GM19193 (cell line): ENCODE results near the gene FKBP1A.

ENCODE experiments used
- POLR2A ChIP-seq: IDR thresholded peaks from 4 replicates; pipeline ENCODE4 v1.6.1; 2011; ENCODE audit not compliant: insufficient read depth, insufficient read length; ENCODE audit errors: extremely low read depth

Gene FKBP1A

DNA sequence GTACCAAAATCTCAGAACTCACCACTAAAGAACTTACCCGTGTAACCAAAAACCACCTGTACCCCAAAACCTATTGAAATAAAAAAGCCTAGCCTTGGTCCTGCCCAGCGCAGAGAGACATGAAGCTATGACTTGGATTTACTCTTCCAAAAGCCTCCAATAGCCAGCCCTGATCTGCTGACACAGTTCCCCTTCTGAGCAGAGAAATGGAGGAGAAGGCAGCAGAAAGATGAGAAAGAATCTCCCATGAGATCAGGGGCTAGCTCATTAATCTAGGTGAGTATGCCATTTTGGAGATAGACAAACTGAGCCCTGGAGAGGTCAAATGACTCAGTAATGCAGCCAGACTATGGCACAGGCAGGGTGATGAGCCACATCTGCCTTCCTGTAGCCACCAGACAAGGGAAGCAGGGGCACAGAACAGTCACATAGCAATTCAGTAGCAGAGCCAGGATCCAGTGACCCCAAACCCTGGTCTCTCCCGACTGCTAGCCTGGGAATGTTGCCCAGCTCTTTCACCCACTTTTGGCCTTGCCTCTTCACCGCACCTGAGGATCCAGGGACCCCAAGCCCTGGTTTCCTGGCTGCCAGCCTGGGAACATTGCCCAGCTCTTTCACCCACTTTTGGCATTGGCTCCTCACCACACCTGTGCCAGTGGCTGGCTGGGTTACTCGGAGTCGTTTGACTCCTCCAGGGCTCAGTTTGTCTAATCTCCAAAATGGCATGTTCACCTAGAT is 56.7 kb downstream of the FKBP1A start:
- no peak for TF ChIP-seq POLR2A

DNA sequence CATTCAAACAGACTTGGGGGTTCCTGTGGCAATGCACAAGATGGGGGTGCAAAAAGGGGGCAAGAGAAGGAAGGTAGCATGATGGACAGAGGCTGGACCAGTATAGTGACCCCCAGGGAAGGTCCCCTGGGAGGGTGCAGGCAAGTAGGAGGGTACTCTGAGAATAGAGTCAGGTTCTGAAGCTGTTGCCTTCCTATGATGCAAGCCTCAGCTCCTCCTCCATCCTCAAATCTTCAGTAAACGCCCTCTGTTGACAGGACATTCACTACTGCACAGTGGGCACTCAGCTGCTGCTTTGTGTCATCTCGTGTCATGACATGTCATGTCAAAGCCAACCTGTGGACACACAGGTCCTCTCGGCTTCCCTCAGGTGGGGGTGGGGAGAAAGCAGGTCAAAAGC is 58.1 kb downstream of the FKBP1A start:
- no peak for TF ChIP-seq POLR2A

DNA sequence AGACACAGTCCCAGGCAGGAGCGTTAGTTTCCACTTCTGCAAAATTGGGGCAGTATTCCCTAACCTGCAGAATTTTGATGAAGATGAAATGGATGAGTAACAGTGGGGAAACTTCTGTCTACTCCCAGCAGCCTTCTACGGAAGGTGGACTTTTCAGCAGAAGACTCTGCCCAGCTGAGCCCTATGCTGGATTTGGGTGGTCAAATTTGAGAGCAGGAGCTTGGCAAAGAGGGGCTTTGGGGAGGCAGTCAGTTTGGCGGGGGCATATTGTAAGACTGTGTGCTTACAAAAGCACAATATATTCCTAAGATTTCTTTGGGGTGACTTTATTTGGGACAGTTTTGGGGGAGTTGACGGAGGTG is 58.5 kb downstream of the FKBP1A start:
- TF ChIP-seq POLR2A = no peak

DNA sequence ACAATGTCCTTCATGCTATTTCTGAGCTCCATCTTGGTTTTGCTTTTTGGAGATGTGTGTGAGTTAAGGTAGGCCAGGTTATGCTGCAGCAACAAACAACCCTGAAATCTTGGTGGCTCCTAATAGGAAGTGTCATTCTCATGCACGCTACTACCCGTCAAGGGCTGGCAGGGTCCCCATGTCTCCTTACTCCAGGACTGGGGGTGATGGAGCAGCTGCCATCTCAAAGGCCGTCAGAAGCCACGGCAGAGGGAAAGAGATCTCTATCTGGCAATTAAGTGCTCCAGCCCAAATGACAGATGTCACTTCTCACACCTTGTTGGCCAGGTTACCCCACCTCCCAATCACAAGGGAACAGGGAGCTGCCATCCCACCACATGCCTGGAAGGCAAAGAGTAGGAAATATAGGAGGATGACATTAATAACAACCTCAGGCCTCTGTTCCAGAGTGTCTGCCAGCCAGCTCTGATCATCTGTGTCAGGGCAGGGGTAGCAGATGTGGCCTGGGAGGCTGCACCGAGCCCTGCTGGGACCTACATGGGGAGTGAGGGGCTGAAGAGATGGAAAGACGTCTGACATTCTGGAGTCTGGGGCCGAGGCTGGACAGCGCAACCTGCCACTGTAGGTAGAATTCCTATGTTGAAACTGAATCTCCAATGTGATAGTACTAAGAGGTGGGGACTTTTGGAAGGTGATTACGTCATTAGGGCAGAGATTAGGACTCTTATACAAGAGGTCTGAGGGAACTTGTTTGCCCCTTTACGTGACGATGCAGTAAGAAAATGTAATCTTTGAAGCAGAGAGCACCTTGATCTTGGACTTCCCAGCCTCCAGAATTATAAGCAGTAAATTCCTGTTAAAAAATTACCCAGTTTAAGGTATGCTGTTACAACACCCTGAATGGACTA is 59.1 kb downstream of the FKBP1A start:
- TF ChIP-seq POLR2A = no peak

DNA sequence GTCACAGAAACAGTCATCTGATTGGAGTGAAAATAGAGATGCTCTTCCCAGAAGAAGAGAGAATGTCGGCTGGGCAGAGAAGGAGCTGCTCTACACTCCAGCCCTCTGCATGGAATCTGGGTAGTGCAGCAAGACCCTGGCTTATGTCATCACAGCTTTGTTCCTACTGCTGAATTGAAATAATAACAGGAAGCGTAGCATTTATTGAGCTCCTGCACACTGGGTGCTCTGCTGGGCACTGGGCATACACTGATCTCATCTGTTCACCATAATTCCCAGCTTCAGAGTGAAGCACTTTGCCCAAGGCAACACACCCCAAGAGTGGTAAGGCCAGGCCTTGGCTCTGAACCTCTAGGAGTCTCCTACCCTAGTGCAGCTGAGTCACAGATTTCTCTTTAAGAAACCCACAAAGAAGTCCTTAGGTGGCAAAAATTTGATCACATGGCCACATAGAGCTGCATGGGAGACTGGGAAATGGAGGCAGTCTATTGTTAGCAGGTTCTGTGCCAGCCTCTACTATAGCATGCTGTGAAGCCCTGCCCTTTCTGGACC is 60.0 kb downstream of the FKBP1A start:
- TF ChIP-seq POLR2A = no peak

DNA sequence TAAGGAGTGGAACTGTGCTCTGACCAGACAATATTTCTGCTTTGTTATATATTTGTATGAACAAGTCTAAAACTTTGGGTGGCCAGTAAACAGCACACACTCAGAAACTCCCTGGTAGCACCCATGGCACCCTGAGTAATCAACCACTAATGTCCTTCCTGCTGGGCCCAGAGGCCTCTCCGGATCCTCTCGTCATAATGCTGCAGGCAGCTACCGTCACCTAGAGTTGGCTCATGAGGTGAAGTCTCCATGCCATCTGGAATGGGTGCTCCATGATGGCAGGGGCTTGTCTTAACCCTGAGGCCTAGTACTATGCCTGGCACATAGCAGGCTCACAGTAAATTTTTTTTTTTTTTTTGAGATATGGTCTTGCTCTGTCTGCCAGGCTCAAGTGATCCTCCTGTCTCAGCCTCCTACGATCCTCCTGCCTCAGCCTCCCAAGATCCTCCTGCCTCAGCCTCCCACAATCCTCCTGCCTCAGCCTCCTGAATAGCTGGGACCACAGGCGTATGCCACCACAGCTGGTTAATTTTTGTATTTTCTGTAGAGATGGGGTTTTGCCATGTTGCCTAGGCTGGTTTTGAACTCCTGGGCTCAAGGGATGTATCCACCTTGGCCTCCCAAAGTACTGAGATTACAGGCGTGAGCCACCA is 60.9 kb downstream of the FKBP1A start:
- TF ChIP-seq POLR2A = no peak

DNA sequence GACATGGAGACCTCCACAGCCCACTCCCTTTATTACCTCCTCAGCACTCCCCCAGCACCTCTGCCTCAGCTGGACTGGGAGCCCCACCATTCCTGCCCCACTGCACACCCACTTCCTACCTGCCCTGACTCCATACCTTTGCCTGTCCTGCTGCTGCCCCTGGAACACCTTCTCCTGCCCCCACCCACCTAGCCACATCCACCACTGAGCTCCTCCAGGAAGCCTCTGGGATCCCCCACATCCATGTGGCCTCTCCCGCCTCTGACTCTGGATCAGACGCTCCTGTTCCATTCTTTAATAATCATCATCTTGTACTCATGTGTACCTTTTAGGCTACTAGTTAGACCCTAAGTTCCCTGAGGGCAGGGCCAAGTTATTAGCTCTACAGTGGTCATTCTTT is 61.8 kb downstream of the FKBP1A start:
- TF ChIP-seq POLR2A = no peak

DNA sequence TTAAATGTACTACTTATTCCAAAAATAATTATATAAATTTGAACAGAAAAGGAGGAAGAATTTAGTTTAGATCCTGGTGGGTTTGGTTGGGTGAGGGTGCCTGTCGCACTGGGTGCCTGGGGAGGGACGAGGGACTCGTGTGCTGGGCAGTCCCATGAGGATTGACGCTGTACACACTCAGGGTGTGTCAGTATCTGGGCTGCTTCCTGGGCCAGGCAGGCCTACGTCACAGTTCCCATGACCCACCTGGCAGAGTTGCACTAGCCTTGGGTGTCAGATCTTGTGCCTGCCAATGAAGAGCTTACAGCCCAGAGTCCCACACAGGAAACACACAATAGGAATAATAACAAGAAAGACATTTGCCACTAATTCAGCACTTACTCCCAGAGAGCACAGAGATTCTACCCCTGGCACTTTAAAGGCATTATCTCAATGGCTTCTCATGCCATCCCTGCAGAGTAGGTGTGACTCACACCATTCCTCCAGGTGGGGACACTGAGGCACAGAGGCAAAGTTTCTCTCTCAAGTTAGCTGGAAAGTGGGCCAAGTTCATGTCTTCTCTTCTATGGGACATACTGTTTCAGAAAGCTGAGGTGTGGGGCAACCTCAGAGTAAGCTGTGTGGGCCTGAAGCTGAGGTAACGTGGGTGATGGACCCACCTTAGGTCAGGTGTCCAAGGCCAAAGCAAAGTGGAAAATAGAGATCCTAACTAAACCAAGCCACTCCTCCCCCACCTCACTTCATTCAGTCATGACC is 62.6 kb downstream of the FKBP1A start:
- no peak for TF ChIP-seq POLR2A

DNA sequence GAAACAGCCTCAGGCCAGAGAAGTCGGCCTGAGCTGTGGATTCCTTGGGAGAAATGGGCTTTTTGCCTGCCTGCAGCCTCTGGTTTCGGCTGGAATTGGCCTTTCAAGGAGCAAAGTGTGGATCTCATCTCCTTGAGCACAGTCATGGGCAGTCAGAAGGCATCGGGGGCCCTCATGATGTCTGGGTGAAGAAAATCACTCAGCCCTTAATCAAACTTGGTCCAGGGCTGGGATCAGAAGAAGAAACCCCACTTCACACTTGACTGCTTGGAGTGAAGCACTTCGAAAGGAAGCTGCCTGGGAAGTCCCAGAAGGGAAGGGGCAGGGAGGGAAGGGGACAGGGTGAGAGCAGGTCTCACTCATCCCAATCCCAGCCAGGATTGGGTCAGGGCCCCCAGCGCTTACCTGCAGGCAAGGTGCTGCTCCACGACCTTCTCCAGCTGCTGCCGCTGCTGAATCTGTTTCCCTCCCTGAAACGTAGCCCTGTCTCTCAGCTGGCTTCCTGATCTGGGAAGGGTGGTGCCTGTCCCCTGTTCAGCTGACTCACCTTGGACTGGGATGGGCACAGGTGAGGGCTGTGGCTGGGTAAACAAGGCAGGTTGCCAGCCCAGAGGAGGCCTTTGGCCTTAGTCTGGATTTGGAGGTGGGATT is 64.0 kb downstream of the FKBP1A start, which contains the start of gene SDCBP2:
Gene SDCBP2 (minus strand): TSS at position 460 of the 651 bp plus-strand sequence. CDS start 8,723 bp downstream, outside the sequence.
- no peak for TF ChIP-seq POLR2A

DNA sequence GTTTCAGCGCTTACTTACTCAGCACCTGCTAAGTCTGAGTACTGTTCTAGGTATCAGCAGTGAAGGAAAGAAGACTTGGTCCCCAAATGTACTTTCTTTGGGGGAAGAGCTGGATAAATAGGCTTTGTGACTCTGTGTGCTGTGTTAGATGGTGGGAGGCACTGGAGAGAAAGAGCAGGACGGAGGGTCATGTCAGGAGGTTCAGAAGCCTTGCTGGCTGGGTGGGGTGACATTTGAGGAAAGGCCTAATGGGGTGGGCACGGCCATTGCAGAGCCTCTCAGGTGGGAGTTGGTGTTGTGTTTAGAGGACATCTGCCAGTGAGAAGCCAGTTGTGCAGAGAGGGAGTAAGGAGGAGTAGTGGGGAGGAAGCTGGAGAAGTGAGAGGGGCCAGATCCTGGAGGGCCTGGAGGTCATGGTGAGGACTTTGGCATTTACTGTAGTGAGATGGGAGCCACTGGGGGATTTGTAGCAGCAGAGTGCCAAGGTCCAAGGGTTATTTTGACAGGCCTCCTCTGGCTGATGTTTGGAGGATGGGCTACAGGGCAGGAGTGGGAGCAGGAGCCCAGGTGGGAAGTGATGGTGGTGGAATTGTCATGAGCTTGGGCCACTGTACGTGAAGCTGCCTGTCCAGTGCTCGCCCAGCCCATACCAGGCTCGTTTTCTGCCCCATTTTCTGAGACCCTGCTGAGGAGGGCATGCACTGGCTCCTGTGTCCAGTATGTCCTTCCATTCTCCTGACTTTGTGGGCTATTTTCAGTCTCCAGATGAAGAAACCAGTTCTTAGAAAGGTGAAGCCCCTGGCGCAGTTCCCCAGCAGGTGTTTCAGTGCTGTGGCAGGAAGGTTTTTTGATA is 64.8 kb downstream of the FKBP1A start:
- TF ChIP-seq POLR2A = no peak

DNA sequence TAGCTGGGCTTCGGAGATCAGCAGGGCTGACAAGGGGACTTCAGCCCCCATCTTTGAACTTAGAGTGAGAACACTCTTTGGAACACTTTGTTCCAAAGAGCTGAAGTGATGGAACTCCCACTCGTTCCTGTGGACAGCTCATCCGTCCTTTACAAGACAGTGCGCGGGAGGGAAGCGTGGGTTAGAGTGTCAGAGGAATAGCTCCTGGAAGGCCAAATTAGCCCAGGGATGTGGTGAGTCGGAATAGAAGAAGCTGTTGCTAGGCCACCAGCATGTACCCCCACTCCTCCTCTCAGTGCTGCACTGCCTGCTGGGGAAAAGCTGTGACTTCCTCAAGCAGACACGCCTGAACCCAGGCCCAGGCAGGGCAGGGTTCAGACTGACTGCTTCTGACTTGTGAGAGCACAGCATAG is 65.6 kb downstream of the FKBP1A start:
- TF ChIP-seq POLR2A = no peak

DNA sequence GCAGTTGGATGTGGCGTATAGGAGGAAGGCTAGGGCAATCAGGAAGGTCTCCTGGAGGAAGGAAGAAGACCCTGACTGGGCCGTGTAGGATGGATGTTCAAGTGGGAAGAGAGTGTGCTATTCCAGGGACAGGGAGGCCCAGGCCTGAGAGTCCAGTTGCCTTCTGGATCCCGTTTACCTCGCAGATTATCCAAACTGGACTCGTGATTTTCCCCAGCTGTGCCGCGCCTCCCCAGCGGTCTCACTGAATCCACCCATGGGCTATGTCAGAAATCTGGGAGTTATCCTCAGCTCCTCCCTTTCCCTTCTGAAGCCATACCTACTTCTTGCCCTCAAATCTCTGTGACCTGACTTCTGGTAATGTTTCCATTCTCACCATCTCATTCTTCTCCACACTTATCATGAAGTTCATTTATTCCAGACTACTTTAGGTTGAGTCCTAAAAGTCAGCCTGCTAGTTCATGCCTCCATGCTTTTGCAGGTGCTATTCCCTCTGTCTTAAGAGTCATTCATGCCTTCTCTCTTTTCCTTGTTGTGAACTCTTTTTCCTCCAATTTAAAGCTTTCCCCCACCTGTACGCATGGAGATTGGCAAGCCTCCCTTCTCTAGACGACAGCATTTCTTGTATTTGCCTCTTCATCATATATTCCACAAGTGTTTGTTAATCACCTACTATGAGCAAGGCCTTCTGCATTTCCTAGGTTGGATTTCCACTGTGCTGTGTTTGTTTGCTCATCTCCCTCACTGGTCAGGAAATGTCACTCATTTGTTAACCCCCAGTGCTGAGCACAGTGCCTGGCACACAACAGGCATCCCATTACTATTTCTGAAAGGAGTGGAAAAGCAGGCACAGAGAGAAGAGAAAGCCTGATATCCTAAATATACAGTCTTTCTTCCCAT is 66.6 kb downstream of the FKBP1A start:
- no peak for TF ChIP-seq POLR2A

DNA sequence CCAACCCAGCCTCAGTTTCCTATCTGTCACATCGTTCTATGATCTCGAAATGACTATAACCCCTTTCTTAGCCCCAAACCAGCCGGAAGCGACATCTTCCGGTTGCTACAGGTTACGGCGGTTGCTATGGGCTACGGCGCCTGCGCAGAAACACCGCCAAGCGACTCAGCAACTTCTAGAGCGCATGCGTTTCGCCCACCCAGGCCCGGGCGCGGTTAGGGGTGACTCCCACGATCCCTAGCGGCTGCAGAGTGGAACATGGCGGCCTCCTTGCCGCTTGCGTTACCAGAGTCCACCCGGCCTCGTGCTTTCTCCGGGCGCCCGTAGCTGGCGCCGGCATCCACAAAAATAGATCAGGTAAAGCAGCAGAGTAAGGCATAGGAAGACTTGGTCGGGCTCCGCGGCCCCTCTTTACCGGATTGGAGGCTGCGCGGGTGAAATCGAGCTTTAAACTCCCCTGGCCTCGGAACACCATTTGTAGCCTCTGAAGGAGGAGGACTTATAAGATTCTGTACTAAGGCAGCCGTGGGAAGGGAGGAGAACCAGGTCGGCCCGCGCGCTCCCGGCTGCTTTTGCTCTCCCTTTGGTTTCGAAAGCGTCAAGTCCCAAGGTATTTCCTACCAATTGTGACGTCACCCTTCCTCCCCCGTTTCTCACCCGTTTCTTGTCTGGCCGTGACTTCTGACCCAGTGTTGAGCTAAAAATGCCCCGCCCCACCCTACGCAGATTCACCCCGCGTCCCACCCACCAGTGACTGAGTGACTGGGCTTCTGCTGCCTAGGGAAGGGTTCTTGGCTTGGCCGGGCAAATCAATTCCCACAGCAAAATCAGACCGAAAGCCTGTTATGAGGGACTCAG is 67.5 kb downstream of the FKBP1A start:
- peak; percentile 96 for TF ChIP-seq POLR2A
